Measurements from ENCODE around the gene LAIR1.

- TF ChIP-seq JUND (IDR thresholded peaks at IDR 0.05) (no peak), TAF1 (conservative IDR thresholded peaks at IDR 0.05) (no peak), REST (IDR thresholded peaks at IDR 0.05) (no peak), NR2F2 (IDR thresholded peaks at IDR 0.05) (no peak), FOXA1 (IDR thresholded peaks at IDR 0.05) (no peak), RAD21 (IDR thresholded peaks at IDR 0.05) (no peak), ZBTB33 (IDR thresholded peaks at IDR 0.05) (no peak), SP1 (IDR thresholded peaks at IDR 0.05) (no peak), RXRA (IDR thresholded peaks at IDR 0.05) (no peak), YY1 (IDR thresholded peaks at IDR 0.05) (no peak), HNF4A (conservative IDR thresholded peaks at IDR 0.05) (no peak), GABPA (IDR thresholded peaks at IDR 0.05 in 1 of 2, conservative IDR thresholded peaks at IDR 0.05 in 1 of 2) (no peak)
- TF ChIP-seq, protein P1, sequence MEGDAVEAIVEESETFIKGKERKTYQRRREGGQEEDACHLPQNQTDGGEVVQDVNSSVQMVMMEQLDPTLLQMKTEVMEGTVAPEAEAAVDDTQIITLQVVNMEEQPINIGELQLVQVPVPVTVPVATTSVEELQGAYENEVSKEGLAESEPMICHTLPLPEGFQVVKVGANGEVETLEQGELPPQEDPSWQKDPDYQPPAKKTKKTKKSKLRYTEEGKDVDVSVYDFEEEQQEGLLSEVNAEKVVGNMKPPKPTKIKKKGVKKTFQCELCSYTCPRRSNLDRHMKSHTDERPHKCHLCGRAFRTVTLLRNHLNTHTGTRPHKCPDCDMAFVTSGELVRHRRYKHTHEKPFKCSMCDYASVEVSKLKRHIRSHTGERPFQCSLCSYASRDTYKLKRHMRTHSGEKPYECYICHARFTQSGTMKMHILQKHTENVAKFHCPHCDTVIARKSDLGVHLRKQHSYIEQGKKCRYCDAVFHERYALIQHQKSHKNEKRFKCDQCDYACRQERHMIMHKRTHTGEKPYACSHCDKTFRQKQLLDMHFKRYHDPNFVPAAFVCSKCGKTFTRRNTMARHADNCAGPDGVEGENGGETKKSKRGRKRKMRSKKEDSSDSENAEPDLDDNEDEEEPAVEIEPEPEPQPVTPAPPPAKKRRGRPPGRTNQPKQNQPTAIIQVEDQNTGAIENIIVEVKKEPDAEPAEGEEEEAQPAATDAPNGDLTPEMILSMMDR (IDR thresholded peaks at IDR 0.05; ENCODE audit: low read depth, low read length, missing input control): no peak
- TF ChIP-seq, protein P2, sequence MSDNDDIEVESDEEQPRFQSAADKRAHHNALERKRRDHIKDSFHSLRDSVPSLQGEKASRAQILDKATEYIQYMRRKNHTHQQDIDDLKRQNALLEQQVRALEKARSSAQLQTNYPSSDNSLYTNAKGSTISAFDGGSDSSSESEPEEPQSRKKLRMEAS (IDR thresholded peaks at IDR 0.05): no peak
Measured at GRCh38 chr19:54319049-54319448, 45.7 kb downstream of the LAIR1 start.

All from liver (tissue), 3 donors.